Caco-2 (cell line): ENCODE data around the gene DNALI1. TPM values are rescaled to one million over a fixed set of nuclear protein-coding genes. Genes with fewer than 3 reads are reported as not detected.

Source experiments
- BruUV-seq: library from RNA; stranded (reverse); fragments of 400-500 nt; replicated peaks from 2 replicates; lab custom pipeline; 2021; lab: Mats Ljungman, UMichigan
- CTCF ChIA-PET: fragments of 300-600 bp; sonication (Branson Sonifier 250); formaldehyde crosslinking; loops from one replicate; lab custom pipeline; 2022; ENCODE audit warnings: antibody characterized with exemption; lab: Charles Lee
- POLR2A ChIA-PET: fragments of 300-600 bp; sonication (Branson Sonifier 250); formaldehyde crosslinking; loops from one replicate; lab custom pipeline; 2022; ENCODE audit warnings: antibody characterized with exemption; lab: Charles Lee
- DNase-seq, 2 experiments: peaks; one replicate each; pipeline versions ENCODE4 v3.0.0 to v3.0.0-alpha.2; 2020 to 2022
- H3K27me3 ChIP-seq: replicated peaks from 2 replicates; pipeline ENCODE4 v1.6.0; 2011; ENCODE audit warnings: low read length; ENCODE audit not compliant: control insufficient read depth, insufficient read depth
- H3K36me3 ChIP-seq: 2 replicates; pipeline ENCODE4 v1.5.1; 2011; ENCODE audit warnings: low read length; ENCODE audit not compliant: control insufficient read depth, insufficient read depth
- H3K4me1 ChIP-seq: fragments of 250-450 bp; sonication (Bioruptor Pico); 2 replicates; pipeline ENCODE4 v1.5.1; 2020; ENCODE audit warnings: mild to moderate bottlenecking
- H3K4me3 ChIP-seq: 2 replicates; pipeline ENCODE4 v1.5.1; 2011; ENCODE audit warnings: low read depth, mild to moderate bottlenecking, control low read depth, low read length
- H3K9me3 ChIP-seq: fragments of 250-450 bp; sonication (Bioruptor Pico); 2 replicates; pipeline ENCODE4 v1.5.1; 2020; ENCODE audit warnings: mild to moderate bottlenecking, moderate library complexity
- H3K27ac Mint-ChIP-seq: one replicate; pipeline ENCODE4 v1.8.0; 2022; ENCODE audit warnings: mixed read lengths; ENCODE audit not compliant: unreplicated experiment
- H3K27me3 Mint-ChIP-seq: one replicate; pipeline ENCODE4 v1.8.0; 2022; ENCODE audit warnings: mixed read lengths; ENCODE audit not compliant: insufficient read depth, unreplicated experiment
- H3K36me3 Mint-ChIP-seq: one replicate; pipeline ENCODE4 v1.8.0; 2022; ENCODE audit warnings: mild to moderate bottlenecking, mixed read lengths; ENCODE audit not compliant: insufficient read depth, unreplicated experiment
- H3K4me1 Mint-ChIP-seq: one replicate; pipeline ENCODE4 v1.8.0; 2022; ENCODE audit warnings: low read depth, mixed read lengths; ENCODE audit not compliant: unreplicated experiment
- H3K4me3 Mint-ChIP-seq: one replicate; pipeline ENCODE4 v1.8.0; 2022; ENCODE audit warnings: mild to moderate bottlenecking, moderate library complexity, mixed read lengths; ENCODE audit not compliant: unreplicated experiment
- H3K9me3 Mint-ChIP-seq: one replicate; pipeline ENCODE4 v1.8.0; 2022; ENCODE audit warnings: mixed read lengths; ENCODE audit not compliant: unreplicated experiment
- intact Hi-C: fragments of 100-400 bp; cut with micrococcal nuclease; formaldehyde crosslinking; loops from one replicate; pipeline ENCODE4 v1.10.0; 2022; ENCODE audit not compliant: unreplicated experiment
- total RNA-seq: library from RNA; stranded (reverse); gene quantifications from 2 replicates; pipeline ENCODE4 v1.2.3, GENCODE V29; 2022
- TF ChIP-seq, protein P1 (sequence below), 2 experiments: fragments of 200-600 bp in 1 of 2; IDR thresholded peaks; 1 replicate in 1 of 2; 2 replicates in 1 of 2; pipeline versions ENCODE4 v1.5.1 to v1.8.0; 2011 to 2022; ENCODE audit warnings: antibody characterized with exemption in 1 of 2, control low read depth in 1 of 2, inconsistent platforms in 1 of 2, low read depth in 1 of 2, low read length in 1 of 2, mild to moderate bottlenecking in 1 of 2, moderate library complexity in 1 of 2; ENCODE audit not compliant: insufficient read depth in 1 of 2, severe bottlenecking in 1 of 2, unreplicated experiment in 1 of 2

DNALI1 gene
- total RNA-seq, 1 experiment from 2014 or later, result 0.27 TPM

GRCh38 chr1:37564892-37565291, 8.2 kb downstream of the DNALI1 start:
- intact Hi-C loops, result no loop called here
- Histone ChIP-seq H3K9me3 (no peaks in the 10 kb centered on the region), H3K4me1 (peaks cover 17% of the 10 kb centered on the region), H3K4me3 (no peak overlapping the region), H3K36me3 (no peaks in the 10 kb centered on the region), H3K27me3 (no peaks in the 10 kb centered on the region)
- BruUV-seq, result no TSS peak
- Mint-ChIP-seq H3K36me3 (peaks cover 53% of the 10 kb centered on the region), H3K4me1 (peaks cover 11% of the 10 kb centered on the region), H3K9me3 (no peaks in the 10 kb centered on the region), H3K27ac (no peak overlapping the region), H3K27me3 (no peaks in the 10 kb centered on the region), H3K4me3 (no peak overlapping the region)
- TF ChIP-seq, protein P1, sequence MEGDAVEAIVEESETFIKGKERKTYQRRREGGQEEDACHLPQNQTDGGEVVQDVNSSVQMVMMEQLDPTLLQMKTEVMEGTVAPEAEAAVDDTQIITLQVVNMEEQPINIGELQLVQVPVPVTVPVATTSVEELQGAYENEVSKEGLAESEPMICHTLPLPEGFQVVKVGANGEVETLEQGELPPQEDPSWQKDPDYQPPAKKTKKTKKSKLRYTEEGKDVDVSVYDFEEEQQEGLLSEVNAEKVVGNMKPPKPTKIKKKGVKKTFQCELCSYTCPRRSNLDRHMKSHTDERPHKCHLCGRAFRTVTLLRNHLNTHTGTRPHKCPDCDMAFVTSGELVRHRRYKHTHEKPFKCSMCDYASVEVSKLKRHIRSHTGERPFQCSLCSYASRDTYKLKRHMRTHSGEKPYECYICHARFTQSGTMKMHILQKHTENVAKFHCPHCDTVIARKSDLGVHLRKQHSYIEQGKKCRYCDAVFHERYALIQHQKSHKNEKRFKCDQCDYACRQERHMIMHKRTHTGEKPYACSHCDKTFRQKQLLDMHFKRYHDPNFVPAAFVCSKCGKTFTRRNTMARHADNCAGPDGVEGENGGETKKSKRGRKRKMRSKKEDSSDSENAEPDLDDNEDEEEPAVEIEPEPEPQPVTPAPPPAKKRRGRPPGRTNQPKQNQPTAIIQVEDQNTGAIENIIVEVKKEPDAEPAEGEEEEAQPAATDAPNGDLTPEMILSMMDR (IDR thresholded peaks at IDR 0.05; ENCODE audit: insufficient read depth in 1 of 2, low read depth in 1 of 2, low read length in 1 of 2, severe bottlenecking in 1 of 2, unreplicated experiment in 1 of 2), result no peak
- CTCF ChIA-PET, result no interaction called here
- POLR2A ChIA-PET, result interaction anchor here (0.6 kb wide), 1 partner anchor 15 kb away, joined by 11 read pairs; no protein-coding TSS in a partner anchor
- DNase-seq, result no peak

DNA sequence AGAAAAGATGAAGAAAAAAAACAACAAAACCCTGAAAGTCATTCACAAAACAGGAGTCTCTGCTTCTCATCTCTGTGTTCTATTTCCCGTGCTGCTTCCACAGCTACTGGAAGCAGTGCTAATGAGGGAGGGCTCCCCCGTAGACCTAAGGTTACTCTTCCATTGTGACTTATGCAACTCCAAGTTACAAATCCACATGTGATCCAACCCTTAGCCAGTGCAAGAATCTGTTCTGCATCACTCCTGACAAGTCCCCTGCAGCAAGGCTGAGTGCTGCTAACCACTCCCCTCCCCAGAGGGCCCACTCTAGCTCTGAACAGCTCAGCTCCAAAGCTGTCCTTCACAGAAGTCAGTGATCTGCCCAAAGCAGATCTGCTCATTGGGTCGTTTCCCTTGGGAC, 10.3 kb downstream of the DNALI1 start:
- Mint-ChIP-seq H3K27ac (no peak overlapping the region), H3K9me3 (no peaks in the 10 kb centered on the region), H3K27me3 (no peaks in the 10 kb centered on the region), H3K36me3 (peaks cover 64% of the 10 kb centered on the region), H3K4me1 (peaks cover 2% of the 10 kb centered on the region), H3K4me3 (no peak overlapping the region)
- no peak for DNase-seq
- ChIA-PET CTCF (no interaction called here), POLR2A (no interaction called here)
- Histone ChIP-seq H3K27me3 (no peaks in the 10 kb centered on the region), H3K36me3 (no peaks in the 10 kb centered on the region), H3K4me1 (peaks cover 5% of the 10 kb centered on the region), H3K9me3 (no peaks in the 10 kb centered on the region), H3K4me3 (no peak overlapping the region)
- BruUV-seq, result no TSS peak
- intact Hi-C loops, result no loop called here
- TF ChIP-seq, protein P1 (IDR thresholded peaks at IDR 0.05; ENCODE audit: insufficient read depth in 1 of 2, low read depth in 1 of 2, low read length in 1 of 2, severe bottlenecking in 1 of 2, unreplicated experiment in 1 of 2), result no peak

GRCh38 chr1:37570528-37571334, 14.0 kb downstream of the DNALI1 start:
- ChIA-PET CTCF (no interaction called here), POLR2A (no interaction called here)
- H3K27me3 ChIP-seq, result no peaks in the 10 kb centered on the region
- Mint-ChIP-seq H3K4me1 (no peaks in the 10 kb centered on the region), H3K4me3 (no peak overlapping the region), H3K27ac (no peak overlapping the region), H3K27me3 (no peaks in the 10 kb centered on the region), H3K36me3 (peaks cover 87% of the 10 kb centered on the region), H3K9me3 (no peaks in the 10 kb centered on the region)
- no peaks in the 10 kb centered on the region for H3K4me1 ChIP-seq
- no peak for DNase-seq
- intact Hi-C loops, result no loop called here
- H3K36me3 ChIP-seq, result no peaks in the 10 kb centered on the region
- BruUV-seq, result no TSS peak
- TF ChIP-seq, protein P1 (IDR thresholded peaks at IDR 0.05; ENCODE audit: insufficient read depth in 1 of 2, low read depth in 1 of 2, low read length in 1 of 2, severe bottlenecking in 1 of 2, unreplicated experiment in 1 of 2), result no peak
- H3K9me3 ChIP-seq, result no peaks in the 10 kb centered on the region
- no peak overlapping the region for H3K4me3 ChIP-seq
